COLO668 (cell line): ENCODE data around the gene NGLY1.

Experiments
- DNase-seq: peaks from one replicate; lab custom pipeline; 2025; ENCODE audit not compliant: unreplicated experiment; lab: John Stamatoyannopoulos, UW

The NGLY1 gene

GRCh38 chr3:25785826-25786225 is 2.6 kb upstream of the NGLY1 start:
- no peak for DNase-seq

- DNase-seq: no peak
Measured at GRCh38 chr3:25784971-25785370, 1.7 kb upstream of the NGLY1 start.

- DNase-seq: peak; percentile 37
Measured at GRCh38 chr3:25783661-25784512, 644 bp upstream of the NGLY1 start.

GRCh38 chr3:25782636-25782937 is 656 bp downstream of the NGLY1 start:
- DNase-seq: no peak

GRCh38 chr3:25781758-25782594 is 1.3 kb downstream of the NGLY1 start:
- DNase-seq: no peak

- DNase-seq: no peak
Measured at GRCh38 chr3:25781145-25781757, 2.0 kb downstream of the NGLY1 start.

GRCh38 chr3:25780618-25781017 is 2.6 kb downstream of the NGLY1 start:
- DNase-seq: no peak

GRCh38 chr3:25775936-25776335 is 7.3 kb downstream of the NGLY1 start:
- no peak for DNase-seq

GRCh38 chr3:25768851-25769250 is 14.4 kb downstream of the NGLY1 start:
- DNase-seq: no peak

- DNase-seq: no peak
Measured at GRCh38 chr3:25751725-25752124, 31.5 kb downstream of the NGLY1 start.

GRCh38 chr3:25751048-25751447 is 32.2 kb downstream of the NGLY1 start:
- DNase-seq: no peak

GRCh38 chr3:25749031-25749581 is 34.1 kb downstream of the NGLY1 start:
- no peak for DNase-seq

GRCh38 chr3:25748189-25748588 is 35.1 kb downstream of the NGLY1 start:
- DNase-seq: no peak

- DNase-seq: no peak
Measured at GRCh38 chr3:25747033-25747432, 36.2 kb downstream of the NGLY1 start.

- DNase-seq: no peak
Measured at GRCh38 chr3:25744470-25744869, 38.8 kb downstream of the NGLY1 start.

- no peak for DNase-seq
Measured at GRCh38 chr3:25728101-25728500, 55.1 kb downstream of the NGLY1 start.

- no peak for DNase-seq
Measured at GRCh38 chr3:25727316-25727715, 55.9 kb downstream of the NGLY1 start.

GRCh38 chr3:25725810-25726209 is 57.4 kb downstream of the NGLY1 start:
- no peak for DNase-seq

- no peak for DNase-seq
Measured at GRCh38 chr3:25724948-25725645, 58.1 kb downstream of the NGLY1 start.

- no peak for DNase-seq
Measured at GRCh38 chr3:25723802-25724201, 59.4 kb downstream of the NGLY1 start.

GRCh38 chr3:25719321-25719720 is 63.9 kb downstream of the NGLY1 start:
- DNase-seq: no peak
